NCI-H1417 treated with DMSO at 0.1 percent for 48 hours (cell line): ENCODE data around the gene GPRC5C.
A peak's percentile ranks its signal among the peaks of the same experiment; 100 is the strongest.

ENCODE experiments used
- DNase-seq: peaks from one replicate; lab custom pipeline; 2025; lab: John Stamatoyannopoulos, UW

The GPRC5C gene

DNA sequence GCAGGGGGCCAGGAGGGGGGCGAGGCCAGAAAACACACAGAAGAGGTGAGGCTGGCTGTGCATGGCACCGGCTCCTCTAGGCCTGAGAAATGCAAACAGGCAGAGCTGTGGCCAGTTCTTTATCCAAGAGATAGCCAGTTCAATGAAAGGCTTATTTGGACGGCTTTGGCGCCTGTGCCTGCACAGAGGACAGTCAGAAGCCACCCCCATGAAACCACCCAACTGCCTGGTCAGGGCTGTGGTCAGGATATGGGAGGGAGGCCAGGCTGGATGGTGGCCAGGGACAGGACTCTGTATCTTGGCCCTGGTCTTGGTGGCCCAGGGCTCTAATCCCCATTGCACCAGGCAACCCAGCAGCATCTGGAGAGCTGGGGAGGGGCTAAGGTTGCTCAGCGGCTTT is 24.5 kb upstream of the GPRC5C start:
- no peak for DNase-seq

DNA sequence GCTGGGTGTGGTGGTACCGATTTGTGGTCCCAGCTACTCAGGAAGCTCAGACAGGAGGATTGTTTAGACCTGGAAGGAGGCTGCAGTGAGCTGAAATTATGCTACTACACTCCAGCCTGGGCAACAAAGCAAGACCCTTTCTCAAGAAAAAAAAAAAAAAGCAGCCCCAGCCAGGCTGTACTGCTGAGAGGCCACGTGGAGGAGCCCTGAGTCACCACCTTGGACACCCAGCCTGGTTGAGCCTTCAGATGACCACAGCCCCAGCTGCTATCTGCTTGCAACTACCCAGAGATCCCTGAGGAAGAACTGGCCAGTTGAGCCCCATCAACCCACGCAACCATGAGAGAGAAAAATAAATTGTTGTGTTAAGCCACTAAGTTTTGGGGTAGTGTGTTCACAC is 23.6 kb upstream of the GPRC5C start:
- no peak for DNase-seq

DNA sequence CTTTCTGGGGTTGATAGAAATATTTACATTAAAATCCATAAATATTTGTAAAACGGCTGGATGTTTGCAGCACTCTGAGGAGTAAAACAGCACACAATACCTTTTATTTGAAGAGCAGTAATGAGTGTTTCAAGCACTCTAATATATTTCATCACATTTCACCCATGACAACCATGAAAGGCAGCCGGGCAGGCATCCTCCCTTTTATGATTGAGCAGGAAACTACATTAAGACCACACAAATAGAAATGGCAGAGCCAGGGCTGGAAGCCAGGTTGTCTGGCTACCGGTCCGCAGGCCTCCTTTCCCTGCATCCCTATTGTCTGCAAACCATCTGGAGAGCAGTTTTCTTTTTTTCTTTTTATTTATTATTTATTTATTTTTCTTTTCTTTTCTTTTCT is 23.1 kb upstream of the GPRC5C start:
- DNase-seq: peak; percentile 69

DNA sequence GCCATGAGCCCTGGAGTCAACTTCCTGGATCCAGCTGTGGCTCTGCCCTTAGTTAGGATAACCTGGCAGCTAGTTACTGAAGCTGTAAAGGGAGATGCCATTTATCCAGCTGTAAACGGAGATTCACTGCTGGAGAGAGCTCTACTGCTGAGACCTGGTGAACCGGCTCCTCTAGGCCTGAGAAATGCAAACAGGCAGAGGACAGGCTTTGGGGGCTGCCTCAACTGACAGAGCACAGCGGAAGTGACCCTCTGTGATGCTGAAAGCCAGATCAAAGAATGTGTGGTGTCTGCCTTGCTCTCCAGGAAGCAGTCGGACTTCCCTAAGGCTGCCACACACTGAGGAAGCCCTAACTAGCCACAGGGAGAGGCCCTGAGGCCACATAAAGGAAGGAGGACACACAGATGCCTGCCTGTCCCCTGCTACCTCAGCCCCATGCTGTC is 21.9 kb upstream of the GPRC5C start:
- DNase-seq: no peak

DNA sequence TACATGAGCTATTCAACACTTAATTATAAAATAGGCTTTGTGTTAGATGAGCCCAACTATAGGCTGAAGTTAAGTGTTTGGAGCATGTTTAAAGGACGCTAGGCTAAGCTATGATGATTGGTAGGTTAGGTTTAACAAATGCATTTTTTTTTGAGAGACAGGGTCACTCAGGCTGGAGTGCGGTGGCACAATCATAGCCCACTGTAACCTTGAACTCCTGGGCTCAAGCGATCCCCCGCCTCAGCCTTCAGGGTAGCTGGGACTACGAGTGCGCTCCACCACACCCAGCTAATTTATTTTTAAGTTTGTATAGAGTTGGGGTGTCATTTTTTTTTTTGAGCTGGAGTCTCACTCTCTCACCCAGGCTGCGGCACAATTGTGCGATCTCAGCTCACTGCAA is 19.3 kb upstream of the GPRC5C start:
- DNase-seq: no peak

DNA sequence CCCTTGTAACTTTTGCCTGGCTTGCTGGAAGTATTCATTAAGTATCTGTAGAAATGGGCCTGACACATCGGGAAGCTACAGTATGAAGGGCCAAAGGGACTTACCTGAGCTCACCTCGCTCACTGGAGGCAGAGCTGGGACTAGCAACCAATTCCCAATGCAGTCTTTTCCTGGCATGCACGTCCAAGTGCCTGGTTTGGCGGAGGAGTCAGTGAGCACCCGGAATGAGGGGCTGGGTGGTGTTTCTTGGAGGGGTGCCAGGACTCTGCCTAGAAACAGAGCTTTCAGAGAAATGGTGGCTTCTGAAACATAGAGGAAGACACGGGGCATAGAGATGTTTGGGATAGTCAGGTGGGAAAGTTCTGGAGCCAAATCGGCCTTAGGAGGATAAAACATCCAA is 18.4 kb upstream of the GPRC5C start:
- no peak for DNase-seq

DNA sequence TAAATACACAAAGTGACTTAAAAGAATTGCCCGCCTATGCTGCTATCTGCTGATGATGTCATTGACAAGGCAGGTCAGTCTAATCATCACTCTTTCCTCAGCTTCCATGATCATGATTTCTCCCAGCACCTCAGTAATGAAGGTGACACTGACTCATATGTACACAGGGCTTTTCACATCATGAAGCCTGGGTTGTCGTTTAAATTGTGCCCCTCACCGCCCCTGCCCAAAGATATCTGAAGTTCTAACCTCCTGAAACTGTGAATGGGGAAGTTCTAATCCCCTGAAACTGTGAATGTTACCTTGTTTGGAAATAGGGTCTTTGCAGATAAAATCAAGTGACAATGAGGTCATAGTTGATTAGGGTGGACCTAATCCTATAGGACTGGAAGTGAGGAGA is 17.4 kb upstream of the GPRC5C start:
- no peak for DNase-seq

DNA sequence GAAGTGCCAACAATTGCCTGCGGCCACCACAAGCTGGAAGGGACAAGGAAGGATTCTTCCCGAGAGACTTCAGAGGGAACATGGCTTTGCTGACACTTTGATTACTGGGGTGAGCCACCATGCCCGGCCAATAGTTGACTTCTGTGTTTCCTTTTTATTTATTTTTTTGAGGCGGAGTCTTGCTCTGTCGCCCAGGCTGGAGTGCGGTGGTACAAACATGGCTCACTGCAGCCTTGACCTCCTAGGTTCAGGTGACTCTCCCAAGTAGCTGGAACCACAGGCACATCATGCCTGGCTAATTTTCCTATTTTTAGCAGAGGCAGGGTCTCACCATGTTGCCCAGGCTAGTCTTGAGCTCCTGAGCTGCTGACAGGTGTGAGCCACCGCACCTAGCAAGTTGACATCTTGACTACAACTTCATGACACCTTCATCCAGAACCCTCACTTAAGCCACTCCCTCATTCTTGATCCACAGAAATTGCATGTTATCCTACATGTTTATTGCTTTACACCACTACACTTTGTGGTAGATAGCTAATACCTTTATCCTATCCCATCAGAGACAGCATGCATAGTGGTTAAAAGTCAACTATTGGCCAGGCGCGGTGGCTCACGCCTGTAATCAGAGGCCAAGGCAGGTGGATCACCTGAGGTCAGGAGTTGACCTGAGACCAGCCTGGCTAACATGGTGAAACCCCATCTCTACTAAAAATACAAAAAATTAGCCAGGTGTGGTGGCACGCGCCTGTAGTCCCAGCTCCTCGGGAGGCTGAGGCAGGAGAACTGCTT is 16.1 kb upstream of the GPRC5C start:
- DNase-seq: no peak

DNA sequence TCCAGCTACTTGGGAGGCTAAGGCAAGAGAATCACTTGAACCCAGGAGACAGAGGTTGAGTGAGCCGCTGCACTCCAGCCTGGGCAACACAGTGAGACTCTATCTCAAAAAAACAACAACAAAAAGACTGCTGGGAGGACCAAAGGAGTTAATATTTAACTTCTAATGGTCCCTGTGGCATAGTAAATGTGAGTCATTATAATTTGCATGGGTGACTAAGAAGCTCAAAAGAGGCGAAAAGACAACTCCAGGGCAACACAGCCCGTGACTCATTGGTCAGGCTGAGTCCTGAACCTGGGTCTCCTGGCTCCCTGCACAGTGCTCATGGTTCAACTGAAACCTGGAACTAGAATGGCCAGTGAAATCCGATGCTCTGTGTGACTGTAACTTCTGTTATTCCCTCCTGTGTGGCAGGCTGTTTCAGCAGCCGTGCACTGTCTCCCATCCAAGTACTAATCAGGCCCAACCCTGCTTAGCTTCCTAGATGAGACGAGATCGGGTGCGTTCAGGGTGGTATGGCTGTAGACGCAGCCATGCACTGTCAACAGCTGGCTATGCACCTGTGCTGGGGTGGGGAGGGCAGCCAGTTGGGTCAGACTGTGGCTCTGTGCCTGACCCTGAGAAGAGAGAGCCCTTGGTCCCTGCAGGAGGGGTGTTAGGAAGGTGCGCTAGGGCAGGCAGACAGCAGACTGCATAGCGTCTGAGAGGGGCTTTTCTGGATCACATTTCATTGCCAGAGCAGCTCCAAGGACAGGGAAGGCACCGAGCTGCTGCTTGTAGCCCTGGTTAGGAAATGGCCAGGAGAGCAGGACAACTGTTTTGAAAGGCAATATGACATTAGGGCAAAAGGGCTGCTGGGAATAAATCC is 14.5 kb upstream of the GPRC5C start:
- no peak for DNase-seq

DNA sequence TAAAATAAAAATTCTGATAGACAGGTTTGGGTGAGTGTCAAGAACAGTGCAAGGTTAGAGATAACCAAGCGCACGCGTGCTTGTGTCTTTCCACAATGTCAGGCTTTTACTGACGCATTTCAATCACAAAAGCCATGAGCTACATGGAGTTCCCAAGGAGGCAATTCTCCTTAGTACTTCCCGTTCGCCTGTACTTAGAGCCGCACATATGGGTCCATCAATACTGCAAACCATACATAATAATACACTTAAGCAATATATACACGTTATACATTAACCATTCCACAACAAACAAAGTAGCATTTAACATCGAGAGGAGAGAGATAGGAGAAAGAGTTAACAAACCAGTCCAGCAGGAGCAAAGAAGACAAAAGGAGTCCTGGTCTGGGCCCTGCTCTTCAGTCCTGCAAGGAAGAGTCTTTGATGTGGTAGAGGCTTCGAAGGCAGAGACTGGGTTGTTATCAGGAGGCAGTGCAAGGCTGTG is 11.9 kb upstream of the GPRC5C start:
- DNase-seq: no peak

DNA sequence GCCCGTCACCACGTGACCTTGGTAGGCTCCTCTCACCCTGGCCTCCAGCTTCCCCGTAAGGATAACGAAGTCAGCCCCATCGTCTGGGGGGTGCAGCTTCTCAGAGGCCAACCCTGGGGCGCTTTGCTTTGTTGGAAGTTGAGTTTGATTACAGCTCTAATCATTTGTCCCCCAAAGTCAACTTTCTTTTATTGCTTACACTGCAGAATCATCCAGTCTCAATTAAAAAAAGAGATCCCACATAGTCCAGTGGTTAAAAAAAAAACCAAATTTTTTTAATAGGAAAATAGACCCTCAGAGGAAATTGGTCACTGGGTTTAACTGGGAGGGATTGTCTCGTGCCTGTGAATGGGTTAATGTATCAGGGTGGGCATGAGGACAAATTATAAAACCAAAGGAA is 7.8 kb upstream of the GPRC5C start:
- DNase-seq: no peak

DNA sequence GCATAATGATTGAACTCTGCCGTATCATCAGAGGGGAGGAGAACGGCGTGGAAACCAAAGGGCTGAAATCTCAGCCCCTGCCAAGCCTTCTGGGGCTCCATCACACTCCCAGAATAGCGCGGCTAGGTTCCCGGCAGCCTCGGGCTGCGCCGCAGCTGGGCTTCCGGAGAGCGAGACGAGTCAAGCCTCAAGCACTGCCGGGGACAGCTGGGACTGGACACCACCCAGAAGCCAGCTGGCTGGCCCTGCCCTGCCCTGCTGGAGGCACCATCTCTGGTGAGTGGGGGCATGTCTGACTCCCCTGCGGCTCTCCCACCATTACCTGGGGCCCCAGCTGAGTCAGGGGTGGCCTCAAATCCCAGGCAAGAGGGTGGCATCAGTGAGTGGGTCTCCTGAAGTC is 7.2 kb upstream of the GPRC5C start:
- no peak for DNase-seq

DNA sequence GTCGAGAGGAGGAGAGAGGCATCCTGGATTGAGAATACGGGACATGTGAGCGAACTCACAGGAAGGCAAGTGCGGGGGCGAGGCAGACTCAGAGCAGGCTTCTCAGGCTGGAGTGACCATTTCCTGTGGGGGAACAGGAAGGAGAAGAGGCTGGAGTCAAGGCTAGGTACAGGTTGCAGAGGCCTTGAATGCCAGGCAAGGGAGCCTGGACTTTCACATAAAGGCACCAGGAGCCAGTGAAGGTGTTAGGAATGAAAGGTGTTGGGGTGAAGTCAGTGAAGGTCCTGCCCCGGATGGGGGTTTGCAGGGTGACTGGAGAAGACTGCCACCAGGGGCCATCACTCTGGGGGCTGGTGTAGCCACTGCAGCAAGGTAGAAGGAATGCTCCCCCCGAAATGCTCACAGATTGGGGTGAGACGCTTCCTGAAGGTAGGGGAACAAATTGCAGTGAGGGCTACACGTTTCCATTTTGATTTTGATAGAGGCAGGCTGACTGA is 5.3 kb upstream of the GPRC5C start:
- no peak for DNase-seq

DNA sequence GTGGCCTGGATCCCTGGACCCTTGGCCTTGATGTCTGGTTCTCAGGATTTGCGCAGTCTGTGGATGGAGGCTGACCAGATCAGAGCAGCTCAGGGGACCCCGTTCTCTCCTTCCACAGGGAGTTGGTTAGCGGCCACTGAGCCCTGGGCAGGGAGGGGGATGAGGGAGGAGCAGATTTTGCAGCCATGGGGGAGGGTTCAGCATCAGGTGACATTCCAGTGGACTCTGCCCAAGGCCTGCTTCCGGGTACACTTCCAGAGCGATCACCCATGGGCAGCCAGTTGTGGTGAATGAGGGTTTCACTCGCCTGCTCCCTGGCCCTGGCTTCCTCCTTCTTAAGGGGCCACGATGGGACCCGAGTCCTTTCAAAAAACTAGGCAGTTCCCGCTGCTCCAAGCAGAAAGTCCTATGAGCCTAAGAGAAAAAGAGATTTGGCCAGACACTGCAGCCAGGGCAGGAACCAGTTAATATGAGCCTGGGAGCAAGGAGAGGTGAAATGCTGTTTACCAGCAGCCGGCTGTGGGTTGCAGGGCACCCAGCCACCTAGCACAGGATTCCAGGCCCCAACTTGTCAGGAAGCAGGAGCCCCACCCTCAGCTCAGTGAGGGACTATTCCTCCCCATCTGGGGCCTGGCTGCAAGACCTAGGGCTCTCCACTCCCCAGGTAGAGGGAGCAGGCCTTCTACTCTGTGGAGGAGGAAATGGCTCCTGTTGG is 4.7 kb upstream of the GPRC5C start:
- DNase-seq: no peak

DNA sequence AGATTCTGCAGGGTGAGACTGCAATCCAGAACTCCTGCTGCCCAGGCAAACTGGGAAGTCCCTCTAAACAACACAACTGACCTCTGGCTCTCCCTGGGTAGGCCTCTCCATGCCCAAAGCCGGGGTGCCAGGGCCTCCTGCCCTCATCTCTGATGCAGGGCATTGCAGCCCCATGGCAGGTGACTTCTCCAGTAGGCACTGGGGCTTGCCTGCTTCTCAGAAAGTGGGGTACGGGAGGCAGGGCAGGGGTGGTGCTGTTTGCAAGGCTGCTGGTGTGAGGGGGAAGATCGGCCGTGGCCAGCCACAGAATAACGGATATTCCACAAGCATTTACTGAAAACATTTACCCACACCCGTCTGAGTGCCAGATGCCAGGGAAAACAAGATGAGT is 4.1 kb upstream of the GPRC5C start:
- no peak for DNase-seq

DNA sequence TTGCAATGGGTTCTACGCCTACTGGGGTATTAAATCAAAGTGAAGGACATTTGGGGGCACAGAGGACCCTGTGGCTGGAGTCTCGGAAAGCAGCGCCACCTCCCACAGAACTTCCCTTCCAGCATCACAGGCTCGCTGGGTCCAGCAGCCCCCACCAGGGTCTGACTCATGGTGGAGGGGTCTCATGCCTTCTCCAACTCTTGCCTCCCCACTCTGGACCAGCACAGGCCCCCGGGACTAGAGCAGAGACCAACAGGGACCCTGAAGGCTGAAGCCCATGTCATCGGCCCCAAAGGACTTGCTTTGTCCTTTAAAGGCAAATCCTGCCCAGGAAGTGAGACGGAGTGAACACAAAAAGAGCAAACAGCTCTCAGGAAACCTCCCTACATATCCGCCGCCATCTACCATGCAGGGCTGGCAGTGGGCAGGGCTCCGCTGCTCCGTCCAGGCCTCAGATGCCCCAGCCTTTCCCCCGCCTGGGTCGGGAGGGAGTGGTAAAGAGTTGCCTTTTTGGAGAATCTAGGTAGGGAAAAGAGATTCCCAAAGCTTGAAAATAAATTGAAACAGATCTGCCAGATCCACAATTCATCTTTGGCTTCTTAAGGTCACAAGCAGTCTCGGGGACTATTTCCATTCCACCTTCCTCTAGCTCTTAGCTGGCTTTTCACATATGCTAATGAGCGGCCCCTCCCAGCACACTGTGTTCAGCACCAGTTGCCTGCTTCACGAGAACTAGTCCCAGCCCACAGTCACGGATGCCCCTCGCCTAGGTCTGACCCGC is 2.1 kb upstream of the GPRC5C start:
- DNase-seq: no peak

DNA sequence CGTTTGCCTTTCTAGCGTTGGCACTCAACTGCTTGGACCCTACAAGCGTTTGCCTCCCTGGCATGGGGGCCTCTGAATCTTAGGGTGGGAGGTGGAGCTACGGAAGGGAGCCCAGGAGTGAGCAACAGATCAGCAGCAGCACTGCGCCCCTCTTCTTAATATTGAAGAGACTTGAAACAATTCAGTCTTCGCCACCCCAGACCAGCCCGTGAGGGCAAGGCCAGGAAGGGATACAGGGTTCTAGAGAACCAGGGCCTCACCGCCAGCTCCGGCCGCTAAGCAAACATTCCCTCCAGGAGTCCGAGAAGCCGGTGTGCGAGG is 1.5 kb upstream of the GPRC5C start:
- no peak for DNase-seq

DNA sequence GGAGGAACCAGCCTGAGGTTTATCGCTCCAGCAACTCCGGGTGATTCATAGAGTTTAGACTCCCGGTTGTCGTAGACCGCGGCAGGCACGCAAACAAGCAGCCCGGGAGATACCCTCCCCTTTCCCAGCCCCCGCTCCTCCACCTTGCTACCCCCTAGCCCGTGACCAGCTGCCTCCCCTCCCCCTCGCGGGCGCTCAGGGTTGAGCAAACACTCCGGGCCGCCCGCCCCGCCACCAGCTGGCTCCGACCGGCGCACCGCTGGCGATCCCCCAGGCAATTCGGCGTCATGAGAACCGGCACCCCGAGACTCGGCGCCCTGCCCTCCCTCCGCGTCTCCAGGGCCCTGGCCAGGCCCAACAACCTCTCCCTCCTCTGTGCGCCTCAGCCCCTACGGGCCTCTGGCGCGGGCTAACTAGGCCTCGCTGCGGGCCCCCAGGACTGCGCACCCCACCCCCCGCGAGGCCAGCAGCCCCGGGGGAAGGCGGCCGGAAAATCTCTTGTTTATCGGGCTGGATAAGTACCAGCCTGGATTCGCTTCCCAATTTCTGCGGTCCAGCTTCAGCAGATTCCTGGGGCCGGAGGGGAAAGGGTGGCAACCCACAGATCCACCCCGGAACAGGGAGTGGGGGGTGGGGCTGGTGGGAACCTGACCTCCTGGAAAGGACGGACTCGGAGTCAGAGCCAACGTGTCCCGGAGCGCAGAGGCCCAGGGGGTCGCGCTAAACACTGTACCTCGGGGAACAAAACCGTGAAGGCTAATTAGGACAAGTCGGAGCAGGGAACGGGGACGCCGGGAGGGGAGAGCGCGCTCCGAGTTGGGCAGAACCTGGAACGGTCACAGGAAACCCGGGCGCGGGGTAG is 951 bp upstream of the GPRC5C start:
- peak; percentile 59 for DNase-seq

DNA sequence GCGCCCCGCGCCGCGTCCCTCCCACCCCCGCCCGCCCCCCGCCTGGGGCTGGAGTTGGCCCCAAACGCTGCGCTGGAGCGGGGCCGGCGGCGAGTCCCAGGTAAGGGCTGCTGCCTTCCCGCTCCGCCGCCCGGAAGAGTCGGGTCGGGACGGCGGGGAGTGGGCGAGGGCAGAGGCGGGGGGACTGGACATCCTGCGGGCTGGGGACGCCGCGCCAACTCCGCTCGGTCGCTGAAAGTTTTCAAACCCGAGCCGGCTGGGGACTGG is 469 bp downstream of the GPRC5C start:
- no peak for DNase-seq

DNA sequence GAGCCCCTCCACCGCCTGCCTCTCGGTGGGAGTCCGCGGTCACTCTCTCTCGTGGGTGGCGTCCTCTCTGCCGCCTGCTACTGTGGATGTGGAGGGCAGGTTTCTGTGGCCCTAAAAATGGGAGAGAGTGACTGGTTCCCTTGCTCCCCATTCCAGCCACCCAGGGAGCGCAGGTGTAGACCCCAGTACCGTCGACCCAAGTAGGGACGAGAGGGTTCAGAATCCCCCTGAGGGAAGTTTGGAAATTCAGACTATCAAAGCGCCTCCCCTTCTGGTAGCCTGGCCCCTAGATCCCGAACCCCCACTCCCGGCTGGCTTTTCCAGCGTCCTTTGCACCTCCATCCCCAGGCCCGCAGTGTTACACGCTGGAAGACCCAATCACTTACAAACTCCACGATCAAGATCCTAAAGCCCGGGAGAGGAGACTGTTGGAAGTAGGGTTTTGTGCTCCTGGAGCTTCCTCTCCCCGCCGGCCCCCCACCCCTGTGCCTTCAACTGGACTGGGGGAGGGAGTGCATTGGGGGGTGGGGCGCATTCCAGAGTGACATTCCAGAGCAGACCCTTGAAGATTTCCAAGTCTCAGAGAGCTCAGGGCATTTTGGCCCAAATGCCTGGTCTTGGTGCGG is 991 bp downstream of the GPRC5C start:
- no peak for DNase-seq
